IMR-90 (cell line): Measurements from ENCODE around the gene CASK.

Source experiments
- CEBPB ChIP-seq: IDR thresholded peaks from 2 replicates; pipeline ENCODE4 v1.6.1; 2012; ENCODE audit warnings: low read depth, low read length, improper control_type of control experiment
- MAZ ChIP-seq: IDR thresholded peaks from 2 replicates; pipeline ENCODE4 v1.6.1; 2012; ENCODE audit warnings: low read depth, mild to moderate bottlenecking, low read length, improper control_type of control experiment, moderate library complexity, borderline replicate concordance
- POLR2A ChIP-seq: IDR thresholded peaks from 2 replicates; pipeline ENCODE4 v1.6.1; 2012; ENCODE audit warnings: mild to moderate bottlenecking, low read depth, low read length
- RAD21 ChIP-seq: IDR thresholded peaks from 2 replicates; pipeline ENCODE4 v1.6.1; 2012; ENCODE audit warnings: low read length, improper control_type of control experiment
- RFX5 ChIP-seq: IDR thresholded peaks from 2 replicates; pipeline ENCODE4 v1.8.0; 2012; ENCODE audit warnings: low read depth, mild to moderate bottlenecking, low read length, moderate library complexity
- SMC3 ChIP-seq: fragments of 150-350 bp; IDR thresholded peaks from 2 replicates; pipeline ENCODE4 v1.6.1; 2016; ENCODE audit warnings: low read depth, mild to moderate bottlenecking, antibody characterized with exemption, low read length, moderate library complexity
- TF ChIP-seq, protein P1 (sequence below): conservative IDR thresholded peaks from 2 replicates; pipeline ENCODE4 v1.5.1; 2012; ENCODE audit warnings: mild to moderate bottlenecking, low read depth, low read length, improper control_type of control experiment
- TF ChIP-seq, protein P2 (sequence below): fragments of 150-350 bp; IDR thresholded peaks from 2 replicates; pipeline ENCODE4 v1.6.1; 2017; ENCODE audit warnings: mild to moderate bottlenecking, antibody characterized with exemption, low read length, low read depth

DNA sequence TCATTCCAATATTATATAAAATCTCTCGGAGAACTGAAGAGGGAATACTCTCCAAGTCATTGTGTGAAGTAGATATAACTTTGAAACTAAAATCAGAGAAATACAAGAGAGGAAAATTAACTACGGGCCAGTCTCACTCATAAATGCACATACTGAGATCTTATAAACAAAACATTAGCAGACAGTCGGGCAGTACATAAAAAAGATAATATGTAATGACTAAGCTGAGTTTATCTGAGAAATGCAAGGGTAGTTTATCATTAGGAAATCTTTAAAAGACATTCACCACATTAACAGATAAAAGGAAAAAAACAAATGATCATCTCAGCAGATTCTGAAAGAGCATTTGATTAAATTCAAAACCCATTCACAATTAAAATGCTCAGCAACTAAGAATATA lies 359.5 kb downstream of the CASK start:
- TF ChIP-seq, protein P1, sequence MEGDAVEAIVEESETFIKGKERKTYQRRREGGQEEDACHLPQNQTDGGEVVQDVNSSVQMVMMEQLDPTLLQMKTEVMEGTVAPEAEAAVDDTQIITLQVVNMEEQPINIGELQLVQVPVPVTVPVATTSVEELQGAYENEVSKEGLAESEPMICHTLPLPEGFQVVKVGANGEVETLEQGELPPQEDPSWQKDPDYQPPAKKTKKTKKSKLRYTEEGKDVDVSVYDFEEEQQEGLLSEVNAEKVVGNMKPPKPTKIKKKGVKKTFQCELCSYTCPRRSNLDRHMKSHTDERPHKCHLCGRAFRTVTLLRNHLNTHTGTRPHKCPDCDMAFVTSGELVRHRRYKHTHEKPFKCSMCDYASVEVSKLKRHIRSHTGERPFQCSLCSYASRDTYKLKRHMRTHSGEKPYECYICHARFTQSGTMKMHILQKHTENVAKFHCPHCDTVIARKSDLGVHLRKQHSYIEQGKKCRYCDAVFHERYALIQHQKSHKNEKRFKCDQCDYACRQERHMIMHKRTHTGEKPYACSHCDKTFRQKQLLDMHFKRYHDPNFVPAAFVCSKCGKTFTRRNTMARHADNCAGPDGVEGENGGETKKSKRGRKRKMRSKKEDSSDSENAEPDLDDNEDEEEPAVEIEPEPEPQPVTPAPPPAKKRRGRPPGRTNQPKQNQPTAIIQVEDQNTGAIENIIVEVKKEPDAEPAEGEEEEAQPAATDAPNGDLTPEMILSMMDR, result no peak
- TF ChIP-seq CEBPB (0 out of 2 replicates have a peak, but pooled peaks have one; percentile 4), RAD21 (no peak), SMC3 (no peak), RFX5 (no peak), MAZ (no peak), POLR2A (no peak)
- TF ChIP-seq, protein P2, sequence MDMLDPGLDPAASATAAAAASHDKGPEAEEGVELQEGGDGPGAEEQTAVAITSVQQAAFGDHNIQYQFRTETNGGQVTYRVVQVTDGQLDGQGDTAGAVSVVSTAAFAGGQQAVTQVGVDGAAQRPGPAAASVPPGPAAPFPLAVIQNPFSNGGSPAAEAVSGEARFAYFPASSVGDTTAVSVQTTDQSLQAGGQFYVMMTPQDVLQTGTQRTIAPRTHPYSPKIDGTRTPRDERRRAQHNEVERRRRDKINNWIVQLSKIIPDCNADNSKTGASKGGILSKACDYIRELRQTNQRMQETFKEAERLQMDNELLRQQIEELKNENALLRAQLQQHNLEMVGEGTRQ, result no peak
